GM12878 (cell line): Measurements from ENCODE around the gene CAMK2D. TPM values are rescaled to one million over a fixed set of nuclear protein-coding genes. Genes with fewer than 3 reads are reported as not detected.
A peak's percentile ranks its signal among the peaks of the same experiment; 100 is the strongest.

ENCODE experiments used
- BCL11A ChIP-seq: IDR thresholded peaks from 2 replicates; pipeline ENCODE4 v1.6.1; 2011; ENCODE audit warnings: low read depth, low read length
- CHD4 ChIP-seq: fragments of 200-600 bp; sonication (generic); IDR thresholded peaks from 2 replicates; pipeline ENCODE4 v1.6.1; 2016; ENCODE audit warnings: mild to moderate bottlenecking
- CUX1 ChIP-seq: IDR thresholded peaks from 2 replicates; pipeline ENCODE4 v1.6.1; 2012; ENCODE audit warnings: improper control_type of control experiment, low read depth, low read length; ENCODE audit not compliant: insufficient replicate concordance
- IKZF1 ChIP-seq: fragments of 450-650 bp; conservative IDR thresholded peaks from 2 replicates; pipeline ENCODE4 v1.6.1; 2017; ENCODE audit warnings: antibody characterized with exemption, mild to moderate bottlenecking
- LARP7 ChIP-seq: fragments of 450-650 bp; IDR thresholded peaks from 2 replicates; pipeline ENCODE4 v1.6.1; 2017; ENCODE audit warnings: mild to moderate bottlenecking
- MYB ChIP-seq: fragments of 150-350 bp; IDR thresholded peaks from 2 replicates; pipeline ENCODE4 v1.6.1; 2014; ENCODE audit warnings: mild to moderate bottlenecking, low read depth, low read length, borderline replicate concordance
- NFIC ChIP-seq: IDR thresholded peaks from 2 replicates; pipeline ENCODE4 v1.6.1; 2012; ENCODE audit warnings: low read depth, mild to moderate bottlenecking, inconsistent platforms, low read length, moderate library complexity
- REST ChIP-seq: IDR thresholded peaks from 2 replicates; pipeline ENCODE4 v1.6.1; 2012; ENCODE audit warnings: mild to moderate bottlenecking, low read depth, low read length
- RFX5 ChIP-seq: IDR thresholded peaks from 2 replicates; pipeline ENCODE4 v1.6.1; 2011; ENCODE audit warnings: low read depth, low read length, improper control_type of control experiment
- RUNX3 ChIP-seq: IDR thresholded peaks from 2 replicates; pipeline ENCODE4 v1.6.1; 2012; ENCODE audit warnings: low read length, inconsistent platforms
- SIN3A ChIP-seq: IDR thresholded peaks from 2 replicates; pipeline ENCODE4 v1.6.1; 2012; ENCODE audit warnings: low read depth, low read length, improper control_type of control experiment
- SIX5 ChIP-seq: IDR thresholded peaks from 2 replicates; pipeline ENCODE4 v1.6.1; 2011; ENCODE audit warnings: mild to moderate bottlenecking, low read depth, low read length, moderate library complexity; ENCODE audit not compliant: severe bottlenecking
- SMAD5 ChIP-seq: IDR thresholded peaks from 2 replicates; pipeline ENCODE4 v1.6.1; 2016; ENCODE audit warnings: antibody characterized with exemption, low read depth
- TAF1 ChIP-seq: IDR thresholded peaks from 2 replicates; pipeline ENCODE4 v1.6.1; 2011; ENCODE audit warnings: mild to moderate bottlenecking, low read depth, low read length, borderline replicate concordance
- TARDBP ChIP-seq: IDR thresholded peaks from 2 replicates; pipeline ENCODE4 v1.6.1; 2016; ENCODE audit warnings: borderline replicate concordance
- USF1 ChIP-seq: IDR thresholded peaks from 2 replicates; pipeline ENCODE4 v1.6.1; 2011; ENCODE audit warnings: borderline replicate concordance, low read depth, mild to moderate bottlenecking, moderate library complexity, mixed read lengths, low read length; ENCODE audit not compliant: insufficient read depth; ENCODE audit errors: extremely low read length
- WRNIP1 ChIP-seq: IDR thresholded peaks from 2 replicates; pipeline ENCODE4 v1.6.1; 2011; ENCODE audit warnings: low read depth, low read length, improper control_type of control experiment, borderline replicate concordance
- YY1 ChIP-seq: IDR thresholded peaks from 2 replicates; pipeline ENCODE4 v1.6.1; 2011; ENCODE audit warnings: low read depth, mild to moderate bottlenecking, low read length
- ZNF274 ChIP-seq: IDR thresholded peaks from one replicate; pipeline ENCODE4 v1.8.0; 2011; ENCODE audit not compliant: insufficient read length, insufficient read depth
- ZNF384 ChIP-seq: IDR thresholded peaks from 2 replicates; pipeline ENCODE4 v1.6.1; 2012; ENCODE audit warnings: low read depth, mild to moderate bottlenecking, low read length, improper control_type of control experiment, borderline replicate concordance
- polyA plus RNA-seq, 11 experiments: library from polyadenylated mRNA; depleted of rRNA in 4 of 11; unstranded in 6 of 11; stranded (reverse) in 5 of 11; fragments of >200 nt; fragmentation: Nextera tagmentation in 4 of 11; fragmentation: Illumina TruSeq in 1 of 11; extraction: Ambion mirVana in 4 of 11; extraction: Trizol in 1 of 11; gene quantifications; 1 replicate in 1 of 11; 2 replicates in 10 of 11; pipeline versions ENCODE4 v1.2.1 to v1.2.3, GENCODE V29; 2011 to 2016; ENCODE audit warnings: inconsistent platforms in 2 of 11, missing spikeins in 2 of 11, low read depth in 1 of 11
- total RNA-seq, 4 experiments: library from RNA; depleted of rRNA in 3 of 4; stranded (reverse); fragments of >200 nt in 3 of 4; fragmentation: Illumina TruSeq in 1 of 4; extraction: Trizol in 1 of 4; gene quantifications; 2 replicates each; pipeline versions ENCODE4 v1.2.1 to v1.2.3, GENCODE V29; 2013 to 2021
- TF ChIP-seq, protein P1 (sequence below): fragments of 150-350 bp; IDR thresholded peaks from 2 replicates; pipeline ENCODE4 v1.6.1; 2014; ENCODE audit warnings: mild to moderate bottlenecking, low read depth, low read length

CAMK2D gene
- total and polyA plus RNA-seq, 10 of the 15 experiments (the other 5 are each of a cell fraction or from before 2014, with no cell fraction given) = 6.9 to 88.5 (median 12.9) TPM

GRCh38 chr4:113547487-113548042 lies 214.0 kb downstream of the CAMK2D start (continued):
- TF ChIP-seq YY1 = peak; percentile 81
- no peak for TF ChIP-seq CHD4
- TF ChIP-seq NFIC = peak; percentile 97
- no peak for TF ChIP-seq CUX1
- TF ChIP-seq REST = peak; percentile 44; the same call in 1 of the 2 replicates
- peak; percentile 47; the same call in 1 of the 2 replicates for TF ChIP-seq TARDBP
- no peak for TF ChIP-seq LARP7
- no peak for TF ChIP-seq SIX5
- no peak for TF ChIP-seq ZNF384
- TF ChIP-seq BCL11A = peak; percentile 99
- no peak for TF ChIP-seq SMAD5
- TF ChIP-seq USF1 = no peak
- TF ChIP-seq IKZF1 = peak; percentile 94
- no peak for TF ChIP-seq RFX5
- no peak for TF ChIP-seq TAF1
- no peak; the same call in 1 of the 2 replicates for TF ChIP-seq WRNIP1
- TF ChIP-seq RUNX3 = peak; percentile 100
- no peak for TF ChIP-seq ZNF274
- 0 out of 2 replicates have a peak, but pooled peaks have one; percentile 56 for TF ChIP-seq MYB
- TF ChIP-seq, protein P1, sequence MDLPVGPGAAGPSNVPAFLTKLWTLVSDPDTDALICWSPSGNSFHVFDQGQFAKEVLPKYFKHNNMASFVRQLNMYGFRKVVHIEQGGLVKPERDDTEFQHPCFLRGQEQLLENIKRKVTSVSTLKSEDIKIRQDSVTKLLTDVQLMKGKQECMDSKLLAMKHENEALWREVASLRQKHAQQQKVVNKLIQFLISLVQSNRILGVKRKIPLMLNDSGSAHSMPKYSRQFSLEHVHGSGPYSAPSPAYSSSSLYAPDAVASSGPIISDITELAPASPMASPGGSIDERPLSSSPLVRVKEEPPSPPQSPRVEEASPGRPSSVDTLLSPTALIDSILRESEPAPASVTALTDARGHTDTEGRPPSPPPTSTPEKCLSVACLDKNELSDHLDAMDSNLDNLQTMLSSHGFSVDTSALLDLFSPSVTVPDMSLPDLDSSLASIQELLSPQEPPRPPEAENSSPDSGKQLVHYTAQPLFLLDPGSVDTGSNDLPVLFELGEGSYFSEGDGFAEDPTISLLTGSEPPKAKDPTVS = peak; percentile 67; the same call in 1 of the 2 replicates
- TF ChIP-seq SIN3A = no peak
